ENCODE results near the gene CPAMD8.

DNA sequence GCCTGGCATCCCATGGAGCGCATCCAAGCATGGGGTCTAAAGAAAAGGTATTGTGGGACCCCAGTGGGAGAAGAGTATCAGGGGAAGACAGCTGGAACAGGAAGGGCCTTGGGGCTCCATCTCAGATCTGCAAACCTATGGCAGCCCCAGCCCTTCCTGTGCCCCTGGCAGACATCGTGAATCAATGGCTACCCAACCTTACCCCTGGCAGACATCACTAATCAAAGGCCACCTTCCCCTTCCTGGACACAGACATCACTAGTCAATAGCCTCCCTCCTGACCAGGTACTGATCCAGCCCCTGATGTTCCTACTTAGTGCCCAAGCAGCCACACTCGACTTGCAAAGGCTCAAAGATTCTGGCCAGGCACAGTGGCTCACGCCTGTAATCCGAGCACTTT, 122.0 kb downstream of the CPAMD8 start:
- TF ChIP-seq POLR2A (IDR thresholded peaks at IDR 0.05) (no peak), CTCF (IDR thresholded peaks at IDR 0.05) (no peak)

Measured in ovary (tissue), 3 donors.